AG04450 (cell line): ENCODE results near the gene SYNGR1. TPM values are rescaled to one million over a fixed set of nuclear protein-coding genes. Genes with fewer than 3 reads are reported as not detected.

Experiments used
- CTCF ChIA-PET: fragments of 300-600, 350-600 bp; formaldehyde crosslinking; extraction: SDS; loops from one replicate; lab custom pipeline; 2022; ENCODE audit warnings: antibody characterized with exemption, inconsistent platforms; lab: Charles Lee
- POLR2A ChIA-PET: fragments of 350-600 bp; formaldehyde crosslinking; extraction: SDS; loops from one replicate; lab custom pipeline; 2021; ENCODE audit warnings: antibody characterized with exemption, inconsistent platforms; lab: Yijun Ruan, JAX
- DNase-seq: peaks from one replicate; pipeline ENCODE4 v3.0.0-alpha.2; 2011; ENCODE audit warnings: low read depth, low spot score
- H3K27ac ChIP-seq: one replicate; pipeline ENCODE4 v1.5.1; 2012; ENCODE audit warnings: low read depth, low read length, control low read depth
- H3K27me3 ChIP-seq: one replicate; pipeline ENCODE4 v1.6.0; 2012; ENCODE audit warnings: low read length; ENCODE audit not compliant: control insufficient read depth, insufficient read depth
- H3K4me3 ChIP-seq: 2 replicates; pipeline ENCODE4 v1.5.1; 2011; ENCODE audit warnings: mild to moderate bottlenecking, low read depth, low read length, control low read depth
- H3K9me3 ChIP-seq: 2 replicates; pipeline ENCODE4 v1.5.1; 2012; ENCODE audit warnings: low read length; ENCODE audit not compliant: control insufficient read depth, insufficient read depth
- polyA plus RNA-seq: library from polyadenylated mRNA; depleted of rRNA; stranded (reverse); fragments of >200 nt; gene quantifications from 2 replicates; pipeline ENCODE4 v1.2.3, GENCODE V29; 2011; rRNA removed
- small RNA-seq: library from RNA; depleted of rRNA; stranded (forward); fragments of <200 nt; gene quantifications from one replicate; pipeline ENCODE3, GENCODE V24; 2012; ENCODE audit warnings: low read depth; ENCODE audit not compliant: insufficient read length
- TF ChIP-seq, protein P1 (sequence below): IDR thresholded peaks from 2 replicates; pipeline ENCODE4 v1.5.1; 2011; ENCODE audit warnings: low read depth, low read length, control low read depth, inconsistent platforms

SYNGR1 gene
- polyA plus RNA-seq, 1 experiment, result 20.8 TPM

DNA sequence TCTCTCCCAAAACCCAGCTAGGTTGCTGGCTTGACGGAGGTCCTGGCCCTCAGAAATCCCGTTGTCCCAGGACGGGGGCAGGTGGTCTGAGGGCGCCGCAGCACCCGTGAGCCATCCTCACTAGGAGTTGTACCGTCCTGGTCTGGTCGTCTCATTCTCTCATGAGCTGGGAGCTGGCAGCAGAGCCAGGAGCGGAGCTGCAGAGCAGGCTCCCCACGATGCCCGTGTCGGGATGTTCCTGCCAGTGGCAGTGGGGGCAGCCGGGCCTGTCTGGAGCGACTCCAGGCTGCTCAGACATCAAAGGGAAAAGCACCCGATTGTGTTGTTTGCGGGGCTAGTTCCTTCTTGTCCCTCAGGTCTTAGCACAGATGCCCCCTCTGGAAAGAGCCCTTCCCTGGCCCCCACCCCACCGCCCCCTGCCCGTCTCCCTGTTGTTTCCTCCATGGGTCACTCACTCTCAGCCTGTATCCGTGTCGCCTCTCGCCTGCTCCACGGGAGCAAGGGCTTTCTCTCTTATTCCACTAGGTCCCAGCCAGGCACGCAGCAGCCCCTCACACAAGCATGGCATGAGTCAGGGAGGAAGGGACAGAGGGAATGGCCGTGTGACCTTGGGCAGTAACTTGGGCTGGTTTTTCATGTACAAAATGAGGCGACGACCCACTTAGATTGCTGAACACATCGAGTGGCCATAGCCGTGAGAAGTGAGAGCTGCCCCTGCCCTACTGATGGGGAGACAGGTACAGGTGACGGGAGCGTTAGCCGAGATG lies 83.9 kb downstream of the SYNGR1 start:
- TF ChIP-seq, protein P1, sequence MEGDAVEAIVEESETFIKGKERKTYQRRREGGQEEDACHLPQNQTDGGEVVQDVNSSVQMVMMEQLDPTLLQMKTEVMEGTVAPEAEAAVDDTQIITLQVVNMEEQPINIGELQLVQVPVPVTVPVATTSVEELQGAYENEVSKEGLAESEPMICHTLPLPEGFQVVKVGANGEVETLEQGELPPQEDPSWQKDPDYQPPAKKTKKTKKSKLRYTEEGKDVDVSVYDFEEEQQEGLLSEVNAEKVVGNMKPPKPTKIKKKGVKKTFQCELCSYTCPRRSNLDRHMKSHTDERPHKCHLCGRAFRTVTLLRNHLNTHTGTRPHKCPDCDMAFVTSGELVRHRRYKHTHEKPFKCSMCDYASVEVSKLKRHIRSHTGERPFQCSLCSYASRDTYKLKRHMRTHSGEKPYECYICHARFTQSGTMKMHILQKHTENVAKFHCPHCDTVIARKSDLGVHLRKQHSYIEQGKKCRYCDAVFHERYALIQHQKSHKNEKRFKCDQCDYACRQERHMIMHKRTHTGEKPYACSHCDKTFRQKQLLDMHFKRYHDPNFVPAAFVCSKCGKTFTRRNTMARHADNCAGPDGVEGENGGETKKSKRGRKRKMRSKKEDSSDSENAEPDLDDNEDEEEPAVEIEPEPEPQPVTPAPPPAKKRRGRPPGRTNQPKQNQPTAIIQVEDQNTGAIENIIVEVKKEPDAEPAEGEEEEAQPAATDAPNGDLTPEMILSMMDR, result no peak
- Histone ChIP-seq H3K4me3 (no peak overlapping the region), H3K27ac (no peak overlapping the region), H3K27me3 (no peaks in the 10 kb centered on the region), H3K9me3 (no peaks in the 10 kb centered on the region)
- ChIA-PET CTCF (interaction anchor here (1.0 kb wide), 1 partner anchor 82 kb away, joined by 3 read pairs; no protein-coding TSS in a partner anchor), POLR2A (interaction anchor here (1.2 kb wide), 1 partner anchor 14 kb away, joined by 3 read pairs; no protein-coding TSS in a partner anchor)
- no peak for DNase-seq

- Histone ChIP-seq H3K4me3 (no peak overlapping the region), H3K9me3 (no peaks in the 10 kb centered on the region), H3K27ac (no peak overlapping the region), H3K27me3 (no peaks in the 10 kb centered on the region)
- no peak for DNase-seq
- ChIA-PET CTCF (interaction anchor here (1.0 kb wide), 1 partner anchor 82 kb away, joined by 3 read pairs; no protein-coding TSS in a partner anchor), POLR2A (interaction anchor here (1.2 kb wide), 1 partner anchor 14 kb away, joined by 3 read pairs; no protein-coding TSS in a partner anchor)
- TF ChIP-seq, protein P1, result no peak
Measured at GRCh38 chr22:39434243-39434653, 84.5 kb downstream of the SYNGR1 start.

GRCh38 chr22:39434721-39435120 lies 84.9 kb downstream of the SYNGR1 start:
- CTCF ChIA-PET, result no interaction called here
- Histone ChIP-seq H3K27me3 (no peaks in the 10 kb centered on the region), H3K27ac (no peak overlapping the region), H3K9me3 (no peaks in the 10 kb centered on the region), H3K4me3 (no peak overlapping the region)
- no peak for DNase-seq
- TF ChIP-seq, protein P1, result no peak
- POLR2A ChIA-PET, result interaction anchor here (1.2 kb wide), 1 partner anchor 15 kb away, joined by 3 read pairs; no protein-coding TSS in a partner anchor

Small RNA genes lying within 50 kb of the gene (small RNA-seq; reads per million reads assigned to genes)
- gene SNORD43 (not detected), gene SNORD83A (4,301 reads per million, percentile 98 among the genes with 10 or more reads in this experiment), gene SNORD83B (not detected)

Other genes with a start within 250 kb of the SYNGR1 start
- 2.2 and 2.6 TPM in 2 replicates for gene CBX7, start 197.3 kb upstream of the SYNGR1 start, polyA plus RNA-seq
- 0.12 and 0.19 TPM in 2 replicates for gene PDGFB, start 105.0 kb upstream of the SYNGR1 start, polyA plus RNA-seq
- gene RPL3, start 30.4 kb upstream of the SYNGR1 start, polyA plus RNA-seq, result 3,445 and 3,813 TPM in 2 replicates
- 16.7 and 18.7 TPM in 2 replicates for gene TAB1, start 49.8 kb downstream of the SYNGR1 start, polyA plus RNA-seq
- gene MGAT3, start 107.0 kb downstream of the SYNGR1 start, polyA plus RNA-seq, result 0.10 and 0.15 TPM in 2 replicates
- 18.9 and 19.2 TPM in 2 replicates for gene MIEF1, start 152.3 kb downstream of the SYNGR1 start, polyA plus RNA-seq
- 844 and 936 TPM in 2 replicates for gene ATF4, start 170.6 kb downstream of the SYNGR1 start, polyA plus RNA-seq
- gene RPS19BP1, start 182.8 kb downstream of the SYNGR1 start, polyA plus RNA-seq, result 50.8 and 53.0 TPM in 2 replicates
- gene CACNA1I, start 220.8 kb downstream of the SYNGR1 start, polyA plus RNA-seq, result not detected in 2 replicates